OCI-LY7 (cell line): Measurements from ENCODE around the gene PAPOLB.
"Not testable (repeated sequence)": the region's sequence is repeated elsewhere in the genome, so short reads cannot be mapped to it uniquely, and the experiment has no call there.

Experiments
- CTCF ChIP-seq: fragments of 200-600 bp; sonication (generic); conservative IDR thresholded peaks from 2 replicates; pipeline ENCODE4 v1.5.1; 2014; ENCODE audit warnings: mild to moderate bottlenecking, antibody characterized with exemption, low read length, moderate library complexity, mixed read lengths
- EZH2phosphoT487 ChIP-seq: fragments of 200-600 bp; sonication (generic); IDR thresholded peaks from 2 replicates; pipeline ENCODE4 v1.6.1; 2018; ENCODE audit warnings: low read depth, borderline replicate concordance, mild to moderate bottlenecking, mixed run types, antibody characterized with exemption, low read length, moderate library complexity, mixed read lengths

GRCh38 chr7:4893188-4893587 lies 31.4 kb upstream of the PAPOLB start:
- not testable (repeated sequence) for TF ChIP-seq CTCF, EZH2phosphoT487
